ENCODE data around the gene TICAM1. TPM values are rescaled to one million over a fixed set of nuclear protein-coding genes. Genes with fewer than 3 reads are reported as not detected.

Gene TICAM1
- total and polyA plus RNA-seq, 2 experiments from 2014 or later, result 0.32 to 0.38 TPM

DNA sequence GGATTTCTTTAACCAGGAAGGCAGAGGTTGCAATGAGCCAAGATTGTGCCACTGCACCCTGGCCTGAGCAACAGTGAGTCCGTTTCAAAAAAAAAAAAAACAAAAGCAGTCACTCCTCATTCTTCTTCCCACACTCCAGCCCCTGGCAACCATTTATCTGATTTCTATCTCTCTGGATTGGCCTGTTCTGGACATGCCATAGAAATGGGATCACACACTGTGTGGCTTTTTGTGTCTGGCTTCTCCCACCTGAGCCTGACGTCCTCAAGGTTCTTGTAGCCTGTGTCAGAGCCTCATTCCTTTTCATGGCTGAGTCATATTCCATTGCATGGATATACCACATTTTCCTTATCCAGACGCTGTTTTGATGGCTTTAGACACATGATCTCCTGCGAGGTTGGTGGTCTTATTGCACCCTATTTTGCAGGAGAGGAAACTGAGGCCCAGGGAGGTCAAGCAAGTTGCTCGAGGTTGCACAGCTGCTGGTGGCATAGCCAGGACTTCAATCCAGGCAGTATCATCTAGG, 55.8 kb downstream of the TICAM1 start:
- no peaks in the 10 kb centered on the region for H3F3A ChIP-seq (replicated peaks; ENCODE audit: low read depth)
- H3K9me3 Mint-ChIP-seq, result no peaks in the 10 kb centered on the region
- H2AFZ ChIP-seq, result no peak overlapping the region
- no peak for TF ChIP-seq EZH2 (IDR thresholded peaks at IDR 0.05; ENCODE audit: low read depth, unreplicated experiment)
- TF ChIP-seq STAT1 (IDR thresholded peaks at IDR 0.05; ENCODE audit: unreplicated experiment), result no peak
- TF ChIP-seq JUNB (IDR thresholded peaks at IDR 0.05; ENCODE audit: unreplicated experiment), result no peak
- TF ChIP-seq, protein P1, sequence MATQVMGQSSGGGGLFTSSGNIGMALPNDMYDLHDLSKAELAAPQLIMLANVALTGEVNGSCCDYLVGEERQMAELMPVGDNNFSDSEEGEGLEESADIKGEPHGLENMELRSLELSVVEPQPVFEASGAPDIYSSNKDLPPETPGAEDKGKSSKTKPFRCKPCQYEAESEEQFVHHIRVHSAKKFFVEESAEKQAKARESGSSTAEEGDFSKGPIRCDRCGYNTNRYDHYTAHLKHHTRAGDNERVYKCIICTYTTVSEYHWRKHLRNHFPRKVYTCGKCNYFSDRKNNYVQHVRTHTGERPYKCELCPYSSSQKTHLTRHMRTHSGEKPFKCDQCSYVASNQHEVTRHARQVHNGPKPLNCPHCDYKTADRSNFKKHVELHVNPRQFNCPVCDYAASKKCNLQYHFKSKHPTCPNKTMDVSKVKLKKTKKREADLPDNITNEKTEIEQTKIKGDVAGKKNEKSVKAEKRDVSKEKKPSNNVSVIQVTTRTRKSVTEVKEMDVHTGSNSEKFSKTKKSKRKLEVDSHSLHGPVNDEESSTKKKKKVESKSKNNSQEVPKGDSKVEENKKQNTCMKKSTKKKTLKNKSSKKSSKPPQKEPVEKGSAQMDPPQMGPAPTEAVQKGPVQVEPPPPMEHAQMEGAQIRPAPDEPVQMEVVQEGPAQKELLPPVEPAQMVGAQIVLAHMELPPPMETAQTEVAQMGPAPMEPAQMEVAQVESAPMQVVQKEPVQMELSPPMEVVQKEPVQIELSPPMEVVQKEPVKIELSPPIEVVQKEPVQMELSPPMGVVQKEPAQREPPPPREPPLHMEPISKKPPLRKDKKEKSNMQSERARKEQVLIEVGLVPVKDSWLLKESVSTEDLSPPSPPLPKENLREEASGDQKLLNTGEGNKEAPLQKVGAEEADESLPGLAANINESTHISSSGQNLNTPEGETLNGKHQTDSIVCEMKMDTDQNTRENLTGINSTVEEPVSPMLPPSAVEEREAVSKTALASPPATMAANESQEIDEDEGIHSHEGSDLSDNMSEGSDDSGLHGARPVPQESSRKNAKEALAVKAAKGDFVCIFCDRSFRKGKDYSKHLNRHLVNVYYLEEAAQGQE (IDR thresholded peaks at IDR 0.05; ENCODE audit: unreplicated experiment), result no peak
- no peak for TF ChIP-seq POLR2AphosphoS5 (IDR thresholded peaks at IDR 0.05; ENCODE audit: low read depth)
- no peak for TF ChIP-seq ZNF331 (CRISPR knock-in tag; IDR thresholded peaks at IDR 0.05; ENCODE audit: low read depth)
- TF ChIP-seq, protein P2, sequence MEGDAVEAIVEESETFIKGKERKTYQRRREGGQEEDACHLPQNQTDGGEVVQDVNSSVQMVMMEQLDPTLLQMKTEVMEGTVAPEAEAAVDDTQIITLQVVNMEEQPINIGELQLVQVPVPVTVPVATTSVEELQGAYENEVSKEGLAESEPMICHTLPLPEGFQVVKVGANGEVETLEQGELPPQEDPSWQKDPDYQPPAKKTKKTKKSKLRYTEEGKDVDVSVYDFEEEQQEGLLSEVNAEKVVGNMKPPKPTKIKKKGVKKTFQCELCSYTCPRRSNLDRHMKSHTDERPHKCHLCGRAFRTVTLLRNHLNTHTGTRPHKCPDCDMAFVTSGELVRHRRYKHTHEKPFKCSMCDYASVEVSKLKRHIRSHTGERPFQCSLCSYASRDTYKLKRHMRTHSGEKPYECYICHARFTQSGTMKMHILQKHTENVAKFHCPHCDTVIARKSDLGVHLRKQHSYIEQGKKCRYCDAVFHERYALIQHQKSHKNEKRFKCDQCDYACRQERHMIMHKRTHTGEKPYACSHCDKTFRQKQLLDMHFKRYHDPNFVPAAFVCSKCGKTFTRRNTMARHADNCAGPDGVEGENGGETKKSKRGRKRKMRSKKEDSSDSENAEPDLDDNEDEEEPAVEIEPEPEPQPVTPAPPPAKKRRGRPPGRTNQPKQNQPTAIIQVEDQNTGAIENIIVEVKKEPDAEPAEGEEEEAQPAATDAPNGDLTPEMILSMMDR (conservative IDR thresholded peaks at IDR 0.05; ENCODE audit: low read depth in 2 of 2), result no peak
- TF ChIP-seq, protein P3, sequence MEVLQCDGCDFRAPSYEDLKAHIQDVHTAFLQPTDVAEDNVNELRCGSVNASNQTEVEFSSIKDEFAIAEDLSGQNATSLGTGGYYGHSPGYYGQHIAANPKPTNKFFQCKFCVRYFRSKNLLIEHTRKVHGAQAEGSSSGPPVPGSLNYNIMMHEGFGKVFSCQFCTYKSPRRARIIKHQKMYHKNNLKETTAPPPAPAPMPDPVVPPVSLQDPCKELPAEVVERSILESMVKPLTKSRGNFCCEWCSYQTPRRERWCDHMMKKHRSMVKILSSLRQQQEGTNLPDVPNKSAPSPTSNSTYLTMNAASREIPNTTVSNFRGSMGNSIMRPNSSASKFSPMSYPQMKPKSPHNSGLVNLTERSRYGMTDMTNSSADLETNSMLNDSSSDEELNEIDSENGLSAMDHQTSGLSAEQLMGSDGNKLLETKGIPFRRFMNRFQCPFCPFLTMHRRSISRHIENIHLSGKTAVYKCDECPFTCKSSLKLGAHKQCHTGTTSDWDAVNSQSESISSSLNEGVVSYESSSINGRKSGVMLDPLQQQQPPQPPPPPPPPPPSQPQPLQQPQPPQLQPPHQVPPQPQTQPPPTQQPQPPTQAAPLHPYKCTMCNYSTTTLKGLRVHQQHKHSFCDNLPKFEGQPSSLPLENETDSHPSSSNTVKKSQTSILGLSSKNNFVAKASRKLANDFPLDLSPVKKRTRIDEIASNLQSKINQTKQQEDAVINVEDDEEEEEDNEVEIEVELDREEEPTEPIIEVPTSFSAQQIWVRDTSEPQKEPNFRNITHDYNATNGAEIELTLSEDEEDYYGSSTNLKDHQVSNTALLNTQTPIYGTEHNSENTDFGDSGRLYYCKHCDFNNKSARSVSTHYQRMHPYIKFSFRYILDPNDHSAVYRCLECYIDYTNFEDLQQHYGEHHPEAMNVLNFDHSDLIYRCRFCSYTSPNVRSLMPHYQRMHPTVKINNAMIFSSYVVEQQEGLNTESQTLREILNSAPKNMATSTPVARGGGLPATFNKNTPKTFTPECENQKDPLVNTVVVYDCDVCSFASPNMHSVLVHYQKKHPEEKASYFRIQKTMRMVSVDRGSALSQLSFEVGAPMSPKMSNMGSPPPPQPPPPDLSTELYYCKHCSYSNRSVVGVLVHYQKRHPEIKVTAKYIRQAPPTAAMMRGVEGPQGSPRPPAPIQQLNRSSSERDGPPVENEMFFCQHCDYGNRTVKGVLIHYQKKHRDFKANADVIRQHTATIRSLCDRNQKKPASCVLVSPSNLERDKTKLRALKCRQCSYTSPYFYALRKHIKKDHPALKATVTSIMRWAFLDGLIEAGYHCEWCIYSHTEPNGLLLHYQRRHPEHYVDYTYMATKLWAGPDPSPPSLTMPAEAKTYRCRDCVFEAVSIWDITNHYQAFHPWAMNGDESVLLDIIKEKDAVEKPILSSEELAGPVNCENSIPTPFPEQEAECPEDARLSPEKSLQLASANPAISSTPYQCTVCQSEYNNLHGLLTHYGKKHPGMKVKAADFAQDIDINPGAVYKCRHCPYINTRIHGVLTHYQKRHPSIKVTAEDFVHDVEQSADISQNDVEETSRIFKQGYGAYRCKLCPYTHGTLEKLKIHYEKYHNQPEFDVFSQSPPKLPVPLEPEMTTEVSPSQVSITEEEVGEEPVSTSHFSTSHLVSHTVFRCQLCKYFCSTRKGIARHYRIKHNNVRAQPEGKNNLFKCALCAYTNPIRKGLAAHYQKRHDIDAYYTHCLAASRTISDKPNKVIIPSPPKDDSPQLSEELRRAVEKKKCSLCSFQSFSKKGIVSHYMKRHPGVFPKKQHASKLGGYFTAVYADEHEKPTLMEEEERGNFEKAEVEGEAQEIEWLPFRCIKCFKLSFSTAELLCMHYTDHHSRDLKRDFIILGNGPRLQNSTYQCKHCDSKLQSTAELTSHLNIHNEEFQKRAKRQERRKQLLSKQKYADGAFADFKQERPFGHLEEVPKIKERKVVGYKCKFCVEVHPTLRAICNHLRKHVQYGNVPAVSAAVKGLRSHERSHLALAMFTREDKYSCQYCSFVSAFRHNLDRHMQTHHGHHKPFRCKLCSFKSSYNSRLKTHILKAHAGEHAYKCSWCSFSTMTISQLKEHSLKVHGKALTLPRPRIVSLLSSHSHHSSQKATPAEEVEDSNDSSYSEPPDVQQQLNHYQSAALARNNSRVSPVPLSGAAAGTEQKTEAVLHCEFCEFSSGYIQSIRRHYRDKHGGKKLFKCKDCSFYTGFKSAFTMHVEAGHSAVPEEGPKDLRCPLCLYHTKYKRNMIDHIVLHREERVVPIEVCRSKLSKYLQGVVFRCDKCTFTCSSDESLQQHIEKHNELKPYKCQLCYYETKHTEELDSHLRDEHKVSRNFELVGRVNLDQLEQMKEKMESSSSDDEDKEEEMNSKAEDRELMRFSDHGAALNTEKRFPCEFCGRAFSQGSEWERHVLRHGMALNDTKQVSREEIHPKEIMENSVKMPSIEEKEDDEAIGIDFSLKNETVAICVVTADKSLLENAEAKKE (CRISPR knock-in tag; IDR thresholded peaks at IDR 0.05), result no peak
- no peak for TF ChIP-seq CREB1 (CRISPR knock-in tag; IDR thresholded peaks at IDR 0.05; ENCODE audit: low read depth)
- no peak for TF ChIP-seq NANOG (IDR thresholded peaks at IDR 0.05; ENCODE audit: borderline replicate concordance)
- TF ChIP-seq EZH2phosphoT487 (IDR thresholded peaks at IDR 0.05; ENCODE audit: unreplicated experiment), result no peak
- no peak for TF ChIP-seq ZNF114 (CRISPR knock-in tag; IDR thresholded peaks at IDR 0.05)
- TF ChIP-seq, protein P4, sequence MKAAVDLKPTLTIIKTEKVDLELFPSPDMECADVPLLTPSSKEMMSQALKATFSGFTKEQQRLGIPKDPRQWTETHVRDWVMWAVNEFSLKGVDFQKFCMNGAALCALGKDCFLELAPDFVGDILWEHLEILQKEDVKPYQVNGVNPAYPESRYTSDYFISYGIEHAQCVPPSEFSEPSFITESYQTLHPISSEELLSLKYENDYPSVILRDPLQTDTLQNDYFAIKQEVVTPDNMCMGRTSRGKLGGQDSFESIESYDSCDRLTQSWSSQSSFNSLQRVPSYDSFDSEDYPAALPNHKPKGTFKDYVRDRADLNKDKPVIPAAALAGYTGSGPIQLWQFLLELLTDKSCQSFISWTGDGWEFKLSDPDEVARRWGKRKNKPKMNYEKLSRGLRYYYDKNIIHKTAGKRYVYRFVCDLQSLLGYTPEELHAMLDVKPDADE (IDR thresholded peaks at IDR 0.05), result no peak
- no peak overlapping the region for H3K27ac Mint-ChIP-seq
- H3K4me3 ChIP-seq, result no peak overlapping the region
- H3K36me3 ChIP-seq (ENCODE audit: insufficient read depth), result no peaks in the 10 kb centered on the region
- H3K4me2 ChIP-seq, result no peak overlapping the region
- DNase-seq (ENCODE audit: low spot score) (no peak), ATAC-seq (no peak)
- no peaks in the 10 kb centered on the region for H3K79me2 ChIP-seq (replicated peaks; ENCODE audit: insufficient read depth)
- peaks cover 9% of the 10 kb centered on the region for H3K27me3 Mint-ChIP-seq (ENCODE audit: insufficient read depth, low read depth, poor library complexity)
- H3K4me1 Mint-ChIP-seq, result no peaks in the 10 kb centered on the region
- H3K36me3 Mint-ChIP-seq (ENCODE audit: low read depth), result no peaks in the 10 kb centered on the region
- no peak overlapping the region; the same call in 2 of the 3 replicates for H3K4me3 Mint-ChIP-seq
- no peaks in the 10 kb centered on the region for H3K4me1 ChIP-seq (ENCODE audit: insufficient read depth)
- H3K9me2 ChIP-seq (ENCODE audit: insufficient read depth), result no peaks in the 10 kb centered on the region
- no peaks in the 10 kb centered on the region for H3K27me3 ChIP-seq (ENCODE audit: insufficient read depth)
- no peaks in the 10 kb centered on the region for H4K20me1 ChIP-seq (replicated peaks; ENCODE audit: insufficient read depth)
- no peak overlapping the region for H3K27ac ChIP-seq (ENCODE audit: low read depth)

Data from GM23338 (cell line).